ENCODE data around the gene ANKRD34A. TPM values are rescaled to one million over a fixed set of nuclear protein-coding genes. Genes with fewer than 3 reads are reported as not detected.

The ANKRD34A gene
- total RNA-seq, 2 experiments from 2014 or later: 0.42 to 0.47 TPM

DNA sequence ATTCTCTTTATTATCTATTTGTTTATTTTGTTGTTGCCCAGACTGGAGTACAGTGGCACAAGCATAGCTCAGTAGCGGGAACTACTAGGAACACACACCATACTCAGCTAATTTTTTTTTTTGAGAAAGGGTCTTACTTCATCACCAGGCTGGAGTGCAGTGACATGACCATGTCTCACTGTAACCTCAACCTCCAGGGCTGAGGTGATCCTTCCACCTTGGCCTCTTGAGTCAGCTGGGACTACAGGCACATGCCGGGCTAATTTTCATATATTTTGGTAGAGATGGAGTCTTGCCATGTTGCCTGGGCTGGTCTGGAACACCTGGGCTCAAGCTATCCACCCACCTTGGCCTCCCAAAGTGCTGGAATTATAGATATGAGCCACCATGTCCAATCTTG, 37.3 kb upstream of the ANKRD34A start:
- Mint-ChIP-seq H3K27me3 (no peaks in the 10 kb centered on the region), H3K4me1 (ENCODE audit: low read depth) (peaks cover 75% of the 10 kb centered on the region), H3K36me3 (ENCODE audit: low read depth) (peaks cover 15% of the 10 kb centered on the region), H3K9me3 (no peaks in the 10 kb centered on the region), H3K27ac (peak overlapping the region; percentile 95), H3K4me3 (peak overlapping the region; percentile 72)
- CTCF ChIA-PET: interaction anchor here (1.1 to 1.2 kb wide), 2 partner anchors 20 to 24 kb away, joined by 3 to 6 read pairs; no protein-coding TSS in a partner anchor
- H3K9me3 ChIP-seq (ENCODE audit: control insufficient read depth in 1 of 2, insufficient read depth in 1 of 2, low read length in 2 of 2): no peaks in the 10 kb centered on the region
- no peaks in the 10 kb centered on the region for H3K27me3 ChIP-seq (ENCODE audit: control insufficient read depth in 1 of 2, insufficient read depth in 2 of 2, low read length in 2 of 2)
- POLR2A ChIA-PET: interaction anchor here (0.7 to 4.1 kb wide), 8 partner anchors 10 to 83 kb away, joined by 3 to 37 read pairs (median 8); partner anchors contain the start of genes ANKRD34A, LIX1L, PEX11B and POLR3GL
- TF ChIP-seq, protein P1, sequence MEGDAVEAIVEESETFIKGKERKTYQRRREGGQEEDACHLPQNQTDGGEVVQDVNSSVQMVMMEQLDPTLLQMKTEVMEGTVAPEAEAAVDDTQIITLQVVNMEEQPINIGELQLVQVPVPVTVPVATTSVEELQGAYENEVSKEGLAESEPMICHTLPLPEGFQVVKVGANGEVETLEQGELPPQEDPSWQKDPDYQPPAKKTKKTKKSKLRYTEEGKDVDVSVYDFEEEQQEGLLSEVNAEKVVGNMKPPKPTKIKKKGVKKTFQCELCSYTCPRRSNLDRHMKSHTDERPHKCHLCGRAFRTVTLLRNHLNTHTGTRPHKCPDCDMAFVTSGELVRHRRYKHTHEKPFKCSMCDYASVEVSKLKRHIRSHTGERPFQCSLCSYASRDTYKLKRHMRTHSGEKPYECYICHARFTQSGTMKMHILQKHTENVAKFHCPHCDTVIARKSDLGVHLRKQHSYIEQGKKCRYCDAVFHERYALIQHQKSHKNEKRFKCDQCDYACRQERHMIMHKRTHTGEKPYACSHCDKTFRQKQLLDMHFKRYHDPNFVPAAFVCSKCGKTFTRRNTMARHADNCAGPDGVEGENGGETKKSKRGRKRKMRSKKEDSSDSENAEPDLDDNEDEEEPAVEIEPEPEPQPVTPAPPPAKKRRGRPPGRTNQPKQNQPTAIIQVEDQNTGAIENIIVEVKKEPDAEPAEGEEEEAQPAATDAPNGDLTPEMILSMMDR (IDR thresholded peaks at IDR 0.05): no peak
- peaks cover 86% of the 10 kb centered on the region for H3K4me1 ChIP-seq (ENCODE audit: insufficient read depth, low read length)
- H3K27ac ChIP-seq (ENCODE audit: low read depth in 1 of 2, low read length in 2 of 2): peak overlapping the region; percentile 41 to 63
- no peak for ATAC-seq (ENCODE audit: poor library complexity)
- DNase-seq: no peak
- no peaks in the 10 kb centered on the region for H3K36me3 ChIP-seq (ENCODE audit: insufficient read depth, low read length)
- H3K4me3 ChIP-seq (ENCODE audit: low read length): no peak overlapping the region
- intact Hi-C loops (cut with DNase I, micrococcal nuclease): no loop called here

DNA sequence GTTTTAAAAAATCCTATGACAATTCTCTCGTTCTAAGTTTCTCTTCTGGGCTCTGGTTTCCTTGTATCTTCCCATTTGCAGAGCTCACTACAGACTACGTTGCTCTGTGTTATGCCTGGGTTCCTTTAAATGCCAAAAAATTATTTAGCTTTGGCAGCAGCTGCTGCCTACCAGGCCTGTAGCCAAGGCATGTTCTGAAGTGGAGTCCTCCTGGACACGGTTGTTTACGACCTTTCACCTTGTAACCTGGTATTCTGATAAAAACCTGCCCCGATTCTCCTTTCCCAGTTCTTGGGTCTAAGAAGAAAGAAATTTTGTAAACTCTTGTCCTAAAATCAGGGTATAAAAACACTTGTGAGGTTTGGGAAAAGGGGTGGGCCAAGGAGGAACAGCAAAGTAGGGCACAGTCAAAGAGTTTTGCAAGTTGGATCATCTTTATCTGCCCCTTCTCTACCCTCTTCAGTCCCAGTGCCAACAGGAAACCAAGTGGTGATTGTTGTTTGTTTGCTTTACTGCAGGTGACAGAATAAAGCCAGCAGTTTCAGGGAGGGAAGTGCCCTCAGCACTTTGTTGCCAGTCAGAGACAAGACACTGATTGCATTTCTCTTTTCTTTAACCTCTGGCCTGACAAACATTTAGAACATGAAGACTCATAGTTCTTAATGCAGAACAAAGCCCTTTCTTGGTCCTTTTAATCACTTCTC, 35.1 kb upstream of the ANKRD34A start:
- Mint-ChIP-seq H3K9me3 (no peaks in the 10 kb centered on the region), H3K36me3 (ENCODE audit: low read depth) (peaks cover 37% of the 10 kb centered on the region), H3K27me3 (no peaks in the 10 kb centered on the region), H3K27ac (peak overlapping the region; percentile 95), H3K4me3 (peak overlapping the region; percentile 95), H3K4me1 (ENCODE audit: low read depth) (peaks cover 61% of the 10 kb centered on the region)
- Histone ChIP-seq H3K27me3 (ENCODE audit: control insufficient read depth in 1 of 2, insufficient read depth in 2 of 2, low read length in 2 of 2) (no peaks in the 10 kb centered on the region), H3K36me3 (ENCODE audit: insufficient read depth, low read length) (peaks cover 12% of the 10 kb centered on the region), H3K9me3 (ENCODE audit: control insufficient read depth in 1 of 2, insufficient read depth in 1 of 2, low read length in 2 of 2) (no peaks in the 10 kb centered on the region), H3K27ac (ENCODE audit: low read depth in 1 of 2, low read length in 2 of 2) (peak overlapping the region; percentile 91 to 92), H3K4me3 (ENCODE audit: low read length) (peak overlapping the region; percentile 61), H3K4me1 (ENCODE audit: insufficient read depth, low read length) (peaks cover 66% of the 10 kb centered on the region)
- TF ChIP-seq, protein P1 (IDR thresholded peaks at IDR 0.05): no peak
- intact Hi-C loops (cut with DNase I, micrococcal nuclease): loop anchor here in 1 of 2 experiments (1.0 to 5.0 kb wide), 2 partner anchors 20 to 37 kb away; partner anchors contain the start of genes ANKRD34A and POLR3GL
- ChIA-PET CTCF (interaction anchor here (0.7 kb wide), 1 partner anchor 22 kb away, joined by 3 read pairs; no protein-coding TSS in a partner anchor), POLR2A (interaction anchor here (0.8 to 6.3 kb wide), 6 partner anchors 12 to 72 kb away, joined by 3 to 123 read pairs (median 41); partner anchors contain the start of genes LIX1L and RBM8A)
- peak; percentile 37 for ATAC-seq (ENCODE audit: poor library complexity)
- peak in 9 of 14 experiments; percentile 17 to 86 (median 44) for DNase-seq

DNA sequence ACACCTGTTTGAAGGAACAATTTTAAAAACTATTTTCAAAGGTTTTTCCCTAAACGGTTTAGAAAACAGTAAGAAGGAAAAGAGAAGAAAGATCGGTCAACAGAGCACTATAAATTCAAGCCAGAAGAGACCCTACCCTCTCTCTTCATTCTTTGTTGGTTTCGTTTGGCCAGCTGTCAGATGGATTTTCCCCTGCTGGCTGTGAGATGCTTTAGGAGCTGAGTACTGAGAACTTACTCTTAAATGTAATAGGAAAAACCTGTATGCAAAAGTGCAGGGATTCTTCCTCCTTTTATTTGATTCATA, 33.3 kb upstream of the ANKRD34A start:
- Histone ChIP-seq H3K36me3 (ENCODE audit: insufficient read depth, low read length) (peaks cover 30% of the 10 kb centered on the region), H3K27me3 (ENCODE audit: control insufficient read depth in 1 of 2, insufficient read depth in 2 of 2, low read length in 2 of 2) (no peaks in the 10 kb centered on the region), H3K4me3 (ENCODE audit: low read length) (peak overlapping the region; percentile 61), H3K9me3 (ENCODE audit: control insufficient read depth in 1 of 2, insufficient read depth in 1 of 2, low read length in 2 of 2) (no peaks in the 10 kb centered on the region), H3K4me1 (ENCODE audit: insufficient read depth, low read length) (peaks cover 58% of the 10 kb centered on the region), H3K27ac (ENCODE audit: low read depth in 1 of 2, low read length in 2 of 2) (peak overlapping the region; percentile 91 to 92)
- no peak for ATAC-seq (ENCODE audit: poor library complexity)
- Mint-ChIP-seq H3K27ac (peak overlapping the region; percentile 95), H3K4me3 (peak overlapping the region; percentile 95), H3K4me1 (ENCODE audit: low read depth) (peaks cover 67% of the 10 kb centered on the region), H3K27me3 (no peaks in the 10 kb centered on the region), H3K9me3 (no peaks in the 10 kb centered on the region), H3K36me3 (ENCODE audit: low read depth) (peaks cover 55% of the 10 kb centered on the region)
- ChIA-PET CTCF (interaction anchor here (1.0 to 6.3 kb wide), 4 partner anchors 9 to 70 kb away, joined by 3 to 61 read pairs (median 14); partner anchors contain the start of gene RBM8A), POLR2A (interaction anchor here (0.9 to 11.8 kb wide), 15 partner anchors 9 to 174 kb away, joined by 3 to 625 read pairs (median 38); partner anchors contain the start of genes ANKRD34A, LIX1L, NUDT17 and PEX11B)
- TF ChIP-seq, protein P1 (IDR thresholded peaks at IDR 0.05): no peak
- DNase-seq: peak in 3 of 14 experiments; percentile 33 to 47 (median 42)
- intact Hi-C loops (cut with DNase I, micrococcal nuclease): loop anchor here in 1 of 2 experiments (1.0 to 5.0 kb wide), 4 partner anchors 10 to 79 kb away; partner anchors contain the start of genes ANKRD34A, PEX11B, POLR3GL and RBM8A

Data from CD4-positive, alpha-beta T cell (primary cell).